ENCODE measurements around the gene POLD2.

DNA sequence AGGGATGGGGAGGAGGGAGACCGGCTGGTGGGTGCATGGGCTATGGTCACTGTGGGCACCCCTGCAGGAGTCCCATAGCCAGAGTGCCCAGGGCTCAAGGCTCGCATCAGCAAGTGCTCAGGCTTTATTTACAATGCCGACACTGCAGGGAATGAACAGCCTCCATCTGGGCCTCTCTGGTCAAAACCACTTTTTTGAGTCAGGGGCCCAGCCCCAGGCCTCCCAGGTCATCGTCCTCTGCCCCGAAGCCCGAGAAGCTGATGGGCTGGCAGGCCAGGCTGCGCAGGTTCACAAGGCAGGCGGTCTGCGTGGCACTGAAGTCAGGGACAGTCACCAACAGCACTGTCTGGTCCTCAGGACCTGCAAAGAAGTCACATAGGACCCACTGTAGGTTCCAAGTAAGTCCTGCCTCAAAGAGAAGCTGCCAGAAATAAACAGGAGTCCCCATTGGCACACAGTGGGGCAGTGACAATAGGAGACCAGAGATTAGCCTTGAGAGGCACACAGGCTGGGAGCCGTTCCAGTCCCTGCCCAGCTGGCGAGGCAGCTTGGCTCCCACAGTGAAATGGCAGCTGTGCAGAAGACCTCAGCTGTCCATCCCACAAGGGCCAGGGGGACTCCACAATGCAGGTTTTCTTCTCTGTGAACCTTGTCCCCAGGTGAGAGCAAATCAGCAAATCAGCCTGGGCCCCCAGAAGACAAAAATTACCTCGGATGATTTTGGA, 8.6 kb downstream of the POLD2 start:
- TF ChIP-seq, protein P1, sequence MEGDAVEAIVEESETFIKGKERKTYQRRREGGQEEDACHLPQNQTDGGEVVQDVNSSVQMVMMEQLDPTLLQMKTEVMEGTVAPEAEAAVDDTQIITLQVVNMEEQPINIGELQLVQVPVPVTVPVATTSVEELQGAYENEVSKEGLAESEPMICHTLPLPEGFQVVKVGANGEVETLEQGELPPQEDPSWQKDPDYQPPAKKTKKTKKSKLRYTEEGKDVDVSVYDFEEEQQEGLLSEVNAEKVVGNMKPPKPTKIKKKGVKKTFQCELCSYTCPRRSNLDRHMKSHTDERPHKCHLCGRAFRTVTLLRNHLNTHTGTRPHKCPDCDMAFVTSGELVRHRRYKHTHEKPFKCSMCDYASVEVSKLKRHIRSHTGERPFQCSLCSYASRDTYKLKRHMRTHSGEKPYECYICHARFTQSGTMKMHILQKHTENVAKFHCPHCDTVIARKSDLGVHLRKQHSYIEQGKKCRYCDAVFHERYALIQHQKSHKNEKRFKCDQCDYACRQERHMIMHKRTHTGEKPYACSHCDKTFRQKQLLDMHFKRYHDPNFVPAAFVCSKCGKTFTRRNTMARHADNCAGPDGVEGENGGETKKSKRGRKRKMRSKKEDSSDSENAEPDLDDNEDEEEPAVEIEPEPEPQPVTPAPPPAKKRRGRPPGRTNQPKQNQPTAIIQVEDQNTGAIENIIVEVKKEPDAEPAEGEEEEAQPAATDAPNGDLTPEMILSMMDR (conservative IDR thresholded peaks at IDR 0.05) = no peak
- no peak for TF ChIP-seq ZFX (IDR thresholded peaks at IDR 0.05)

Data from C4-2B (cell line).